ENCODE measurements around the gene RTBDN.
A peak's percentile ranks its signal among the peaks of the same experiment; 100 is the strongest.
"Not testable (repeated sequence)": the region's sequence is repeated elsewhere in the genome, so short reads cannot be mapped to it uniquely, and the experiment has no call there.

Gene RTBDN

DNA sequence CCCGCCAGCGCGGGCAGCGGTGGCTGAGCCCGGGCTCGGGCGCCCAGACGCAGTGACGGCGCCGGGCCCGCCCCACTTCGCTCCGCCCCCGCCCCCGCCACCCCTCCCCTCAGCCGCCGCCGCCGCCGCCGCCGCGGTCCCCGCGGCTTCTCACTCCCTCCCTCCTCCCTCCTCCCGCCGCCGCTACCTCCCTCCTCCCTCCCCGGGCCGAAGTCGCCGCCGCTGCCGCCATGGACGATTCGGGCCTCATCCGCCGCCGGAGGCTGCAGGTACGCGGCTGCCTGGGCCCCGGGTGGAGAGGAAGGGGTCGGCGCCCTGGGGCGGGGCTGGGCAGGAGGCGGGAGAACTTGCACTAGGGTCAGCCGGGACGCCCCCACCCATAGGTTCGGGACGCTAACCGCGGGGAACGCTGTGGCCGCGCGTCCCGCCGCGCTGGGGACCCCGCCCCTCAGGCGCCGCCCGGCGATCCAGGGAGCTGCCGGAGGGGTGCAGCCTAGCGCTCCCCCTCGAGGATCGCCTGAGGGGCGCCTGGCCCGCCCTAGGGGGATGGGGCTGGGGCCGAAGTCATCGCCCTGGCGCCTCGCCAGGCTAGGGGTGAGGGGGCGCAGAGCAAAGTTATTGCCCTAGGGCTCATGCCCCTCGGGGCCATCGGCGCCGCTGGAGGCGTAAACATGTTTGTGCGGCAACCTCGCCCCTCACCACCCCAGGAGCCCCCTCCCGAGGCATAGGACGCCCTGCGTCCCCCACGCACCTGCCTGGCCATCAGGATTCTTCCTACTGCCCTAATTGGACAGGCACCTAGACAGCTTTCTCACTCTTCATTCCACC is 427 bp downstream of the RTBDN start:
- H3K4me3 ChIP-seq (ENCODE audit: low read length) = peak overlapping the region; percentile 35
- no peak for TF ChIP-seq CTCF (conservative IDR thresholded peaks at IDR 0.05; ENCODE audit: low read depth, low read length)
- no peak for DNase-seq (ENCODE audit: low read depth)

DNA sequence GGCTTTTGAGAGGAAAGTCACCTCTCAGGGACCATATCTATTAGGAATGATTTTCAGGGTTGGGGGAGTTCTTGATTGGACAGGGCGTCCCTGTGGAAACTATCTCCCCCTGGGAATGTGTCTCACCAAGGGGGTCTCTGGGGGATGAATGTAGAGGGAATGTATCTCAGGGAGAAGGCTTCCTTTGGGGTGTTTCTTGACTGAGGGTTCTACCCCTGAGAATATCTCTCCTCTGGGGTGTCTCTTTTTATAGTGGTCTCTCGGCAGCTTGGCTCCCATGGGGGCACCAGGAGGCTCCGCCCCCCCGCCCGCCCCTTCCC is 1.0 kb downstream of the RTBDN start:
- no peak for DNase-seq (ENCODE audit: low read depth)
- TF ChIP-seq CTCF (conservative IDR thresholded peaks at IDR 0.05; ENCODE audit: low read depth, low read length) = no peak
- no peak overlapping the region for H3K4me3 ChIP-seq (ENCODE audit: low read length)

- H3K4me3 ChIP-seq (ENCODE audit: low read length) = no peak overlapping the region
- TF ChIP-seq CTCF (conservative IDR thresholded peaks at IDR 0.05; ENCODE audit: low read depth, low read length) = no peak
- no peak for DNase-seq (ENCODE audit: low read depth)
These were observed 5.9 kb downstream of the RTBDN start for GRCh38 chr19:12828494-12828893.

- peak; percentile 61 for TF ChIP-seq CTCF (conservative IDR thresholded peaks at IDR 0.05; ENCODE audit: low read depth, low read length)
- DNase-seq (ENCODE audit: low read depth) = no peak
- no peak overlapping the region for H3K4me3 ChIP-seq (ENCODE audit: low read length)
These were observed 8.9 kb downstream of the RTBDN start for GRCh38 chr19:12825254-12826131.

- no peak overlapping the region for H3K4me3 ChIP-seq (ENCODE audit: low read length)
- TF ChIP-seq CTCF (conservative IDR thresholded peaks at IDR 0.05; ENCODE audit: low read depth, low read length) = no peak
- no peak for DNase-seq (ENCODE audit: low read depth)
These were observed 12.6 kb downstream of the RTBDN start for GRCh38 chr19:12821761-12822160.

- H3K4me3 ChIP-seq (ENCODE audit: low read length); DNase-seq (ENCODE audit: low read depth): not testable (repeated sequence)
These were observed 16.6 kb downstream of the RTBDN start for GRCh38 chr19:12817810-12818209.

GRCh38 chr19:12817188-12817587 is 17.2 kb downstream of the RTBDN start:
- DNase-seq (ENCODE audit: low read depth); H3K4me3 ChIP-seq (ENCODE audit: low read length): not testable (repeated sequence)

DNA sequence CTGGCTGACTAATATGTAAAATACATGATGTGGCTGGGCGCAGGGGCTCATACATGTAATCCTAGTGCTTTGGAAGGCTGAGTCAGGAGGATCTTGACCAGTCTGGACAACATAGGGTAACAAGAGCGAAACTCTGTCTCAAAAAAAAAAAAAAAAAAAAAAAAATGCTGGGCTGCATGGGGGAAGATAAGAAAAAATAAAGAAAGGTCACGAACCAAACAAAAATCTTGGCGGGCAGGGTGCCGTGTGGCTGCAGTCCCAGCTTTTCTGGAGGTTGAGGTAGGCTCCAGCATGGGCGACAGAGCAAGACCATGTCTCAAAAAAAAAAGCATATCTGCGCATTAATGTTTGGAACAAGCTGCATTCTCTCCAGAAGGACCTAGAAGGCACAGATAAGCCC is 19.3 kb downstream of the RTBDN start:
- no peak overlapping the region for H3K4me3 ChIP-seq (ENCODE audit: low read length)
- TF ChIP-seq CTCF (conservative IDR thresholded peaks at IDR 0.05; ENCODE audit: low read depth, low read length) = no peak
- no peak for DNase-seq (ENCODE audit: low read depth)
